Measurements from ENCODE around the gene PPP1R10.

Gene PPP1R10

DNA sequence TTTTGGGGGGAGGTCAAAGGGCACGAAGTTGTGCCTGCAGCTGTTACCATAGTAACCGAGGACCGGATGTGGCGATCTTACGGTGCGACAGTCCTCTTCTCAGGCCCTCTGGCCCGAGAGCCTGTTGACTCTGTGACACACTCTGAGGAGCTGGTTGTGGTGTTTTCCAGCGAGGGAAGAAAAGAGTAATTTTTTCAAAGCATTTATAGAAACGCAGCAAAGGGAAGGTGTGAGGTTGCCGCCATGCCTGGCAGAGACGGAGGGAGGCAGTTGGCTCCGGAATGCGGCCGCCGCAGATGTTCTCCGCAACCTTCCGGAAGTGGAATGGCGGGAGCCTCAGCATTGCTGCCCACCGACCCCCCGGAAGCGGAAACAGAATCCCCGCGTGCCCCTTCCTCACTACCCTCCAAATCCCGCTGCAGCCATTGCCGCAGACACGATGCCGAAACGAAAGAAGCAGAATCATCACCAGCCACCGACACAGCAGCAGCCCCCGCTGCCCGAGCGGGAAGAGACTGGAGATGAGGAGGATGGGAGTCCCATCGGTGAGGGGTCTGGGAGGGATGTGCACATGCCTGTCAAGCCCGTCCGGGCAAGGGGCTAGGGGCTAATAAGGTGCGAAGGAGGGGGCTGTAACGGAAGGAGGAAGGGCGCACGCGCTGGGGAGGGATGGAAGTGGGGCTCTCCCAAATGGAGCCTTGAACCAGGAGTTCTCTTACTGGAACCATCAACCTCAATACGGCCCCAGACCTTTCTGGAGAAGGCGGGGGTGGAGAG is 59.9 kb downstream of the PPP1R10 start, which contains the start of gene PRR3:
PRR3 (plus strand) TSS at position 390 of the 777 bp plus-strand sequence; CDS start at position 440, 50 bp downstream.
- DNase-seq (ENCODE audit: low read depth in 2 of 2): peak; percentile 58 to 76

DNA sequence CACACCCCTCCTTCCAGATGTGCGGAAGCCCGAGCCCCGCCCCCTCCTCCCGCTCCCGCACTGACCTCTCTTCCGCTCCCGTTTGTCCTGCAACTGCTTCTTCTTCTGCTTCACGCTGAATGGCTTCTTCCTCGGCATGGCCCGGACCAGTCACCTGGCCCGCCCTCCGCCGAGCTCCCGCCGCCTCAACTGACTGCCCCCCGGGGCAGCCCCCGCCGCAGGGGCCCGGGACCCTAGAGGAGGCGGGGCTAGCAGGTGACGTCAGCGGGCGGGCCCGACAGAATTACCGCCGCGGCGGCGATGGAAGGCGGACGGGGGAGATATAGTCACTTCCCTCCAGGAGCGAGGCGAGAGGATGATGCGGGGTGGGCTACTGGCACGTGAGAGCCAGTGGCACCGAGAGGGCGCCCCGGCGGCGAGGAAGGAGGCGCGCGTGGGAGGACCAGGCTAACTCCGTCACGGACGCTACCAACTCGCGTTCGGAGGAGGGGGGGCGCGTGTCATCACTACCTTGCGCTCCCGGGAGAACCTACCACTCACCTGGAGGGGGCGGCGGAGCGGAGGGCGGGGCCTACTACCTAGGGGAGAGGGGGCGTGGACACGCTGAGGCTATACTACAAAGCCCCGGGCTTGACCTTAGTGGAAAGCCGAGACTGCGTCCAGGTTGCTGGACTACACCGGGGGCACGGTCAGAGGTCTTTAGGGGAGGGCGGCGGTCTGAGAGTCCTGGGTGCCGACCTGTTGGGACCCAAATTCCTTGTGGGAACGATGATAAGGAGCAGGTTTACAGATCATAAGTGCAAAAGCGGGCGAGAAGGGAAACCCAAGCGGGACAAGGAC is 60.8 kb downstream of the PPP1R10 start, which contains the start of gene GNL1:
GNL1 (minus strand) TSS at position 424 of the 840 bp plus-strand sequence; CDS start at position 138, 286 bp downstream.
- DNase-seq (ENCODE audit: low read depth in 2 of 2): peak; percentile 99 to 100

DNA sequence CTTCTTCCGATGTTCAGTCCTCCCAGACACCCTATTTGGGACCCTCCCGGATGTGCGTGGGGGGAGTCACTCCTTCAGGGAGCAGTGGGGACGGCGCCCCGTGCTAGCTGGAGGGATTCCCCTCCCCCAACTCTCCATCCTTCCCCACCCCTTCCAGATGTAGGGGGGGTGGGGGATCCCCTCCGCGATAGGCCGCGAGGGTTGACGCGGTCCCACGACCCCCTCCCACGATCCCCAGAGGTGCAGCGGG is 61.3 kb downstream of the PPP1R10 start:
- no peak for DNase-seq (ENCODE audit: low read depth in 2 of 2)

DNA sequence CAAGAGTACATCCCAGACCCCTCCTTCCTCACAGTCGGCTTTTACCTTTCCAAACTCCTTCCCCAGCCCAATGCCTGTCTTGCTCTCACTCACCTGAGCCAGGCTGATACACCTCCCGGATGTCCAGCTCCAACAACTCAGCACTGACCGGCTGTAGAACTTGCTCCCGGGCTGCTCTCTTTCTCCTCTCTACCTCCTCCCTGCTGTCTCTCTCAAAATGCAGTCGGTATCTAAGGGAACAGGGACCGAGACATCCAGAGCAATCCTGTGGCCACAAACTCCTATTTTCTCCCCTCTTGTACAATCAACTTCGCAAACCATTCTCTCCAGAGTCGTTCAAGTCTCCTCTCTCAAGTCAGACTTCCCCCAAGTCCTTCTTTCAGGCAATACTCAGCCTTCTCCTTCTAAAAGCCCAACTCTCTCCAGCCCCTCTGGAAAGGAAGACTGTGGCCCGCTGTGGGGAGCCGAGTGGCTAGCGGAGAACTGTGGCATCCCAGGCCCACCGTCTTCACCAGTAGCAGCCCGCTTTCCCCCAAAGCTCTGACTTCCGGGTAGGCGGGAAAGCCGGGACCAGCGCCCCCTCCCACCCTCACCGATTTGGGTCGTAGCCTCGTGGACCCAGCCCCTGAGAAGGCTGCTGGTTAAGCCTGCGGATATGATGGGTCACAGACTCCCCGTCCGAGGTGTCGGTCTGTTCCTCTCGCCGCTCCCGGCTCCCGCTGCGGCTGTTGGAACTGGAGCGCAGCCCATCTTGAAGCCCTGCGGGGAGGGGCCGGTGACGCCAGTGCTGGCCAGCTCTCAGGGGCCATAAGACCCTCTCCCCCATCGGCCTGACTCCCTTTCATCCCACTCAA is 61.9 kb downstream of the PPP1R10 start:
- no peak for DNase-seq (ENCODE audit: low read depth in 2 of 2)

DNA sequence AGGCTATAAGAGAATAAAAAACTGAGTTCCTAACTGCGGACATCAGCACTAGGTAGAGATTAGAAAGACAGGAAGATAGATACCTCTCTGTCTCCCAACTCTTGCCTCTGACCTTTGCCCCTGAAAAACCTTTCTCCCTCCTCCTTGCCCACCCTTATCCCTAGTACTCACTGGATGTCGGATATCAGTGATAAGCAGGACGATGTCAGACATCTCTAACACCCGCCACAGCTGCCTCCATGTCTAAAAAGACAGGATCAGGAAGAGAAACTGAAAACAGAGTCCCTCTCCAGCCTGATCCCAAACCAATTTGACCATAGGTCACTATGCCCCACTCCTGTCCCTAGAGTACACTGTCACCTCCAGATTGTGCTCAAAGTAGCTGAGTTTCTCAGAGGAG is 62.6 kb downstream of the PPP1R10 start:
- DNase-seq (ENCODE audit: low read depth in 2 of 2): no peak

All from stimulated activated CD4-positive, alpha-beta T cell treated with anti-CD3 and anti-CD28 coated beads, Interleukin-1b, Interleukin-23, amount 100 ng/mL, for 4 hours (primary cell).